K562 (cell line): ENCODE results near the gene NF1. TPM values are rescaled to one million over a fixed set of nuclear protein-coding genes. Genes with fewer than 3 reads are reported as not detected.

Experiments
- ATAC-seq: fragments of 200-7000 bp; cut with Tn5 transposase; 3 replicates; pipeline ENCODE4 v1.9.1; 2020; ENCODE audit warnings: moderate library complexity
- BruUV-seq: library from RNA; stranded (reverse); fragments of 400-500 nt; replicated peaks from 2 replicates; lab custom pipeline; 2021; lab: Mats Ljungman, UMichigan
- CTCF ChIA-PET: fragments of 300-600 bp; formaldehyde crosslinking; extraction: SDS; loops from one replicate; lab custom pipeline; 2021; ENCODE audit warnings: low intra/inter-chr PET ratio; lab: Yijun Ruan, JAX
- POLR2A ChIA-PET: fragments of 300-600, 350-650 bp; sonication (Branson Sonifier 250); formaldehyde crosslinking; extraction: SDS; loops from one replicate; lab custom pipeline; 2021; ENCODE audit warnings: antibody characterized with exemption, inconsistent platforms; lab: Yijun Ruan, JAX
- DNase-seq, 4 experiments: peaks; one replicate each; pipeline versions ENCODE4 v3.0.0 to v3.0.0-alpha.2; 2011 to 2018; ENCODE audit warnings: low spot score in 3 of 4, mixed read lengths in 3 of 4; ENCODE audit errors: extremely low read depth in 1 of 4
- FAIRE-seq: peaks from 2 replicates; lab custom pipeline; 2011; peaks lifted over from hg19 to GRCh38; lab: Jason Lieb, UNC
- H2AFZ ChIP-seq: 2 replicates; pipeline ENCODE4 v1.6.0; 2011; ENCODE audit warnings: low read depth, low read length, control low read depth, inconsistent platforms
- H3K27ac ChIP-seq: fragments of 200-600 bp; 3 replicates; pipeline ENCODE4 v1.8.0; 2011; ENCODE audit warnings: low read depth, mild to moderate bottlenecking, control low read depth, inconsistent platforms, low read length, moderate library complexity, mixed read lengths; ENCODE audit errors: extremely low read depth
- H3K27me3 ChIP-seq, 2 experiments: fragments of 300-600 bp in 1 of 2; 2 replicates in 1 of 2; 3 replicates in 1 of 2; pipeline versions ENCODE4 v1.6.0 to v1.8.0; 2011; ENCODE audit warnings: inconsistent platforms in 2 of 2, low read length in 2 of 2, mild to moderate bottlenecking in 1 of 2, mixed read lengths in 1 of 2, moderate library complexity in 1 of 2; ENCODE audit not compliant: control insufficient read depth in 2 of 2, insufficient read depth in 2 of 2
- H3K36me3 ChIP-seq: fragments of 300-600 bp; 3 replicates; pipeline ENCODE4 v1.8.0; 2011; ENCODE audit warnings: mild to moderate bottlenecking, low read length, inconsistent platforms; ENCODE audit not compliant: control insufficient read depth, insufficient read depth
- H3K4me1 ChIP-seq, 2 experiments: fragments of 200-600 bp in 1 of 2; replicated peaks in 1 of 2; 2 replicates in 1 of 2; 3 replicates in 1 of 2; pipeline versions ENCODE4 v1.5.1 to v1.8.0; 2011; ENCODE audit warnings: inconsistent platforms in 2 of 2, low read length in 2 of 2, mild to moderate bottlenecking in 1 of 2, mixed read lengths in 1 of 2, moderate library complexity in 1 of 2; ENCODE audit not compliant: control insufficient read depth in 2 of 2, insufficient read depth in 2 of 2
- H3K4me2 ChIP-seq: 2 replicates; pipeline ENCODE4 v1.6.1; 2011; ENCODE audit warnings: low read length, control low read depth, inconsistent platforms, mixed read lengths; ENCODE audit not compliant: insufficient read depth
- H3K4me3 ChIP-seq: fragments of 200-600 bp; sonication (generic), shearing (Covaris generic); 2 replicates; pipeline ENCODE4 v1.5.1; 2016; ENCODE audit warnings: control low read depth, inconsistent platforms
- H3K79me2 ChIP-seq: fragments of 200-600 bp; 3 replicates; pipeline ENCODE4 v1.8.0; 2011; ENCODE audit warnings: low read length, inconsistent platforms; ENCODE audit not compliant: control insufficient read depth, insufficient read depth
- H3K9ac ChIP-seq, 2 experiments: 2 replicates each; pipeline versions ENCODE4 v1.6.0 to v1.6.1; 2011; ENCODE audit warnings: low read depth in 2 of 2, low read length in 2 of 2, control low read depth in 1 of 2, inconsistent platforms in 1 of 2, mild to moderate bottlenecking in 1 of 2, mixed read lengths in 1 of 2; ENCODE audit not compliant: insufficient read depth in 1 of 2
- H3K9me1 ChIP-seq: one replicate; pipeline ENCODE4 v1.6.0; 2011; ENCODE audit warnings: inconsistent platforms, mild to moderate bottlenecking, low read length, moderate library complexity; ENCODE audit not compliant: control insufficient read depth, insufficient read depth
- H3K9me3 ChIP-seq: replicated peaks from 2 replicates; pipeline ENCODE4 v1.5.1; 2011; ENCODE audit warnings: low read depth, low read length, inconsistent platforms; ENCODE audit not compliant: control insufficient read depth, insufficient read depth
- H4K20me1 ChIP-seq: replicated peaks from 2 replicates; pipeline ENCODE4 v1.6.1; 2011; ENCODE audit warnings: low read length, inconsistent platforms, mixed read lengths; ENCODE audit not compliant: control insufficient read depth, insufficient read depth
- E2F1 ChIP-seq: sonication (generic); formaldehyde crosslinking; IDR thresholded peaks from 2 replicates; pipeline ENCODE4 v1.8.1; 2023; ENCODE audit warnings: mild to moderate bottlenecking, missing genetic modification reagents, moderate library complexity
- MBD1 ChIP-seq: fragments of 250-450 bp; sonication (Bioruptor Pico); IDR thresholded peaks from 2 replicates; pipeline ENCODE4 v1.8.0; 2022; ENCODE audit warnings: inconsistent platforms
- ZNF3 ChIP-seq: fragments of 250-450 bp; sonication (Bioruptor Pico); IDR thresholded peaks from 2 replicates; pipeline ENCODE4 v1.5.0; 2021; ENCODE audit warnings: mild to moderate bottlenecking, moderate library complexity
- ZNF609 ChIP-seq: sonication (generic); formaldehyde crosslinking; IDR thresholded peaks from 2 replicates; pipeline ENCODE4 v1.8.1; 2023; ENCODE audit warnings: missing genetic modification reagents, mild to moderate bottlenecking, borderline replicate concordance
- WGBS: fragments of 100-300 bp; shearing (Covaris generic); methylation state at CpG from one replicate; pipeline ENCODE4 v1.1.6; 2016; ENCODE audit warnings: low coverage, mixed read lengths; ENCODE audit not compliant: insufficient coverage; ENCODE audit errors: missing lambda C conversion rate; 5-methylcytosine and 5-hydroxymethylcytosine counted together
- in situ Hi-C: fragments of 300-500 bp; cut with MboI; formaldehyde crosslinking; loops from 4 replicates; pipeline ENCODE4 v1.15.0; 2018; ENCODE audit warnings: inconsistent platforms, mixed read lengths
- intact Hi-C: fragments of 100-400 bp; cut with micrococcal nuclease; formaldehyde crosslinking; loops from 2 replicates; pipeline ENCODE4 v1.14.2; 2022
- polyA plus RNA-seq, 8 experiments: library from polyadenylated mRNA; depleted of rRNA in 4 of 8; stranded (reverse) in 5 of 8; unstranded in 3 of 8; fragments of >200 nt; fragmentation: Nextera tagmentation in 2 of 8; fragmentation: Illumina TruSeq in 1 of 8; extraction: Ambion mirVana in 2 of 8; extraction: Trizol in 1 of 8; gene quantifications; 2 replicates each; pipeline versions ENCODE4 v1.2.1 to v1.2.3, GENCODE V29; 2011 to 2014; ENCODE audit warnings: inconsistent platforms in 1 of 8, missing spikeins in 1 of 8
- total RNA-seq, 7 experiments: library from RNA; depleted of rRNA in 6 of 7; stranded (reverse); fragments of >200 nt in 6 of 7; fragmentation: Illumina TruSeq in 2 of 7; extraction: Trizol in 2 of 7; gene quantifications; 2 replicates each; pipeline versions ENCODE4 v1.2.1 to v1.2.3, GENCODE V29; 2011 to 2021; ENCODE audit warnings: low replicate concordance in 1 of 7

NF1 gene
- total and polyA plus RNA-seq, 9 of the 15 experiments (the other 6 are each of a cell fraction or from before 2014, with no cell fraction given) = 3.4 to 41.9 (median 24.3) TPM

GRCh38 chr17:31122746-31123145 lies 28.0 kb downstream of the NF1 start:
- no peak for ATAC-seq
- no peaks in the 10 kb centered on the region; the same call in 1 of the 2 replicates for H4K20me1 ChIP-seq
- TF ChIP-seq E2F1 (CRISPR knock-in tag) (no peak), ZNF609 (CRISPR knock-in tag) (no peak), ZNF3 (CRISPR knock-in tag) (no peak), MBD1 (CRISPR knock-in tag) (no peak)
- TF ChIP-seq, all 486 proteins: peak for 0
- H3K9ac ChIP-seq = no peak overlapping the region
- POLR2A ChIA-PET = interaction anchor here (1.3 kb wide), 1 partner anchor 11 kb away, joined by 4 read pairs; no protein-coding TSS in a partner anchor
- peaks cover 68% of the 10 kb centered on the region for H3K79me2 ChIP-seq
- in situ Hi-C loops (no loop called here), intact Hi-C loops (no loop called here)
- CTCF ChIA-PET = no interaction called here
- H3K9me1 ChIP-seq = no peaks in the 10 kb centered on the region
- 68% methylated on average over 2 of the region's 2 CpGs for WGBS
- no TSS peak for BruUV-seq
- no peak overlapping the region for H2AFZ ChIP-seq
- H3K36me3 ChIP-seq = no peaks in the 10 kb centered on the region
- H3K27me3 ChIP-seq = no peaks in the 10 kb centered on the region
- FAIRE-seq (no peak), DNase-seq (no peak)
- H3K4me2 ChIP-seq = no peak overlapping the region
- no peak overlapping the region for H3K4me3 ChIP-seq
- no peaks in the 10 kb centered on the region for H3K4me1 ChIP-seq
- no peak overlapping the region for H3K27ac ChIP-seq
- no peaks in the 10 kb centered on the region for H3K9me3 ChIP-seq
